A204.1 (cell line): ENCODE measurements around the gene FRMD1.

Experiments
- FAIRE-seq: peaks from 2 replicates; lab custom pipeline; 2012; peaks lifted over from hg19 to GRCh38; lab: Jason Lieb, UNC

Gene FRMD1

GRCh38 chr6:168042426-168043192 lies 36.4 kb downstream of the FRMD1 start:
- FAIRE-seq, result no peak

- no peak for FAIRE-seq
Observed at GRCh38 chr6:168041928-168042327, 37.1 kb downstream of the FRMD1 start.

- no peak for FAIRE-seq
Observed at GRCh38 chr6:168040856-168041496, 38.0 kb downstream of the FRMD1 start.

GRCh38 chr6:168039849-168040248 lies 39.2 kb downstream of the FRMD1 start:
- no peak for FAIRE-seq

GRCh38 chr6:168039301-168039700 lies 39.7 kb downstream of the FRMD1 start:
- no peak for FAIRE-seq

- no peak for FAIRE-seq
Observed at GRCh38 chr6:168038576-168039140, 40.4 kb downstream of the FRMD1 start.

- FAIRE-seq, result no peak
Observed at GRCh38 chr6:168037856-168038255, 41.2 kb downstream of the FRMD1 start.

- FAIRE-seq, result no peak
Observed at GRCh38 chr6:168037242-168037641, 41.8 kb downstream of the FRMD1 start.

GRCh38 chr6:168035661-168036545 lies 43.1 kb downstream of the FRMD1 start:
- no peak for FAIRE-seq

GRCh38 chr6:168035098-168035660 lies 43.8 kb downstream of the FRMD1 start:
- FAIRE-seq, result no peak

- no peak for FAIRE-seq
Observed at GRCh38 chr6:168034537-168034936, 44.5 kb downstream of the FRMD1 start.

GRCh38 chr6:168033791-168034190 lies 45.2 kb downstream of the FRMD1 start:
- no peak for FAIRE-seq

GRCh38 chr6:168032005-168032760 lies 46.8 kb downstream of the FRMD1 start:
- no peak for FAIRE-seq

- FAIRE-seq, result no peak
Observed at GRCh38 chr6:168031411-168031971, 47.5 kb downstream of the FRMD1 start.

GRCh38 chr6:168030908-168031307 lies 48.1 kb downstream of the FRMD1 start:
- no peak for FAIRE-seq

- no peak for FAIRE-seq
Observed at GRCh38 chr6:168030218-168030746, 48.7 kb downstream of the FRMD1 start.

GRCh38 chr6:168029459-168030217 lies 49.4 kb downstream of the FRMD1 start:
- no peak for FAIRE-seq

GRCh38 chr6:168028181-168028580 lies 50.8 kb downstream of the FRMD1 start:
- FAIRE-seq, result no peak

- no peak for FAIRE-seq
Observed at GRCh38 chr6:168027521-168027920, 51.5 kb downstream of the FRMD1 start.

- no peak for FAIRE-seq
Observed at GRCh38 chr6:168026925-168027324, 52.1 kb downstream of the FRMD1 start.
